Neural crest cell (in vitro differentiated cells): ENCODE measurements around the gene CRYGS. TPM values are rescaled to one million over a fixed set of nuclear protein-coding genes. Genes with fewer than 3 reads are reported as not detected.
"Not testable (repeated sequence)": the region's sequence is repeated elsewhere in the genome, so short reads cannot be mapped to it uniquely, and the experiment has no call there.

ENCODE experiments used
- DNase-seq: peaks from one replicate; pipeline ENCODE4 v3.0.0; 2021; ENCODE audit warnings: low read depth, mixed read lengths, low spot score
- H3K27ac Mint-ChIP-seq: one replicate; pipeline ENCODE4 v1.8.0; 2021; ENCODE audit warnings: mild to moderate bottlenecking, mixed read lengths; ENCODE audit not compliant: unreplicated experiment
- H3K27me3 Mint-ChIP-seq: 2 replicates; pipeline ENCODE4 v1.8.0; 2021; ENCODE audit warnings: low read depth, mild to moderate bottlenecking, mixed read lengths
- H3K36me3 Mint-ChIP-seq: 2 replicates; pipeline ENCODE4 v1.8.0; 2021; ENCODE audit warnings: low read depth, mild to moderate bottlenecking, mixed read lengths
- H3K4me1 Mint-ChIP-seq: 2 replicates; pipeline ENCODE4 v1.8.0; 2021; ENCODE audit warnings: mixed read lengths
- H3K4me3 Mint-ChIP-seq: one replicate; pipeline ENCODE4 v1.8.0; 2021; ENCODE audit warnings: mild to moderate bottlenecking, mixed read lengths
- H3K9me3 Mint-ChIP-seq: 2 replicates; pipeline ENCODE4 v1.8.0; 2021; ENCODE audit warnings: mixed read lengths
- total RNA-seq: library from RNA; stranded (reverse); gene quantifications from 2 replicates; pipeline ENCODE4 v1.2.1, GENCODE V29; 2021
- TF ChIP-seq, protein P1 (sequence below): fragments of 200-600 bp; sonication (generic); conservative IDR thresholded peaks from 2 replicates; pipeline ENCODE4 v1.5.0; 2021; ENCODE audit warnings: antibody characterized with exemption, mild to moderate bottlenecking

Gene CRYGS
- total RNA-seq, 1 donor from 2014 or later, result 4.7 TPM

DNA sequence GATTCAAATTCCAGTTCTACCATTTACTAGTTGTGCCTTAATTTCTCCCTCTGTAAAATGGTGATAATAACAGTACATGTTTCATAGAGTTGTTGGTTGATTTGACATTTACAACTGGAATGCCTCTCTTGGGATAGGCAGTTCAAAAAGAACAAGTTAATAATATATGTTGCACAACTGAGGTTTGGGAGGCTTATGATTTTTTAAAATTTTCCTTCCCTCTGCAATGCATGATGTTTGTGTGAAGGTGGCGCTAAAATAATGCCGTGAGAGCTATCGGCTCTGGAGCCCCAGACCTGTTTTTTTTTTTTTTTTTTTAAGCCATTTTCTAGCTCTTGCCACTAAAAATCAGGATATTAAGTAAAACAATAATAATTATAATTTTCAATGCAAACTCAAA, 44.9 kb upstream of the CRYGS start:
- Mint-ChIP-seq H3K4me1 (no peaks in the 10 kb centered on the region), H3K9me3 (no peaks in the 10 kb centered on the region), H3K27me3 (no peaks in the 10 kb centered on the region), H3K36me3 (no peaks in the 10 kb centered on the region), H3K4me3 (no peak overlapping the region), H3K27ac (no peak overlapping the region)
- TF ChIP-seq, protein P1, sequence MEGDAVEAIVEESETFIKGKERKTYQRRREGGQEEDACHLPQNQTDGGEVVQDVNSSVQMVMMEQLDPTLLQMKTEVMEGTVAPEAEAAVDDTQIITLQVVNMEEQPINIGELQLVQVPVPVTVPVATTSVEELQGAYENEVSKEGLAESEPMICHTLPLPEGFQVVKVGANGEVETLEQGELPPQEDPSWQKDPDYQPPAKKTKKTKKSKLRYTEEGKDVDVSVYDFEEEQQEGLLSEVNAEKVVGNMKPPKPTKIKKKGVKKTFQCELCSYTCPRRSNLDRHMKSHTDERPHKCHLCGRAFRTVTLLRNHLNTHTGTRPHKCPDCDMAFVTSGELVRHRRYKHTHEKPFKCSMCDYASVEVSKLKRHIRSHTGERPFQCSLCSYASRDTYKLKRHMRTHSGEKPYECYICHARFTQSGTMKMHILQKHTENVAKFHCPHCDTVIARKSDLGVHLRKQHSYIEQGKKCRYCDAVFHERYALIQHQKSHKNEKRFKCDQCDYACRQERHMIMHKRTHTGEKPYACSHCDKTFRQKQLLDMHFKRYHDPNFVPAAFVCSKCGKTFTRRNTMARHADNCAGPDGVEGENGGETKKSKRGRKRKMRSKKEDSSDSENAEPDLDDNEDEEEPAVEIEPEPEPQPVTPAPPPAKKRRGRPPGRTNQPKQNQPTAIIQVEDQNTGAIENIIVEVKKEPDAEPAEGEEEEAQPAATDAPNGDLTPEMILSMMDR, result peak; percentile 57
- DNase-seq, result no peak

GRCh38 chr3:186588632-186589031, 44.5 kb upstream of the CRYGS start:
- Mint-ChIP-seq H3K9me3 (no peaks in the 10 kb centered on the region), H3K36me3 (no peaks in the 10 kb centered on the region), H3K4me1 (no peaks in the 10 kb centered on the region), H3K27me3 (no peaks in the 10 kb centered on the region), H3K27ac (no peak overlapping the region), H3K4me3 (no peak overlapping the region)
- TF ChIP-seq, protein P1, result no peak
- no peak for DNase-seq

GRCh38 chr3:186587183-186587582, 43.0 kb upstream of the CRYGS start:
- Mint-ChIP-seq H3K4me3 (no peak overlapping the region), H3K36me3 (peaks cover 3% of the 10 kb centered on the region), H3K27me3 (no peaks in the 10 kb centered on the region), H3K27ac (no peak overlapping the region), H3K4me1 (no peaks in the 10 kb centered on the region), H3K9me3 (no peaks in the 10 kb centered on the region)
- no peak for DNase-seq
- TF ChIP-seq, protein P1, result no peak

GRCh38 chr3:186586245-186586644, 42.1 kb upstream of the CRYGS start:
- H3K27ac Mint-ChIP-seq, H3K27me3 Mint-ChIP-seq, DNase-seq, H3K36me3 Mint-ChIP-seq, H3K4me1 Mint-ChIP-seq, H3K9me3 Mint-ChIP-seq, H3K4me3 Mint-ChIP-seq: not testable (repeated sequence)

- Mint-ChIP-seq H3K4me1 (no peaks in the 10 kb centered on the region), H3K4me3 (no peak overlapping the region), H3K27me3 (no peaks in the 10 kb centered on the region), H3K27ac (no peak overlapping the region), H3K36me3 (peaks cover 5% of the 10 kb centered on the region), H3K9me3 (no peaks in the 10 kb centered on the region)
- DNase-seq, result no peak
- TF ChIP-seq, protein P1, result no peak
Observed at GRCh38 chr3:186583831-186584230, 39.7 kb upstream of the CRYGS start.

DNA sequence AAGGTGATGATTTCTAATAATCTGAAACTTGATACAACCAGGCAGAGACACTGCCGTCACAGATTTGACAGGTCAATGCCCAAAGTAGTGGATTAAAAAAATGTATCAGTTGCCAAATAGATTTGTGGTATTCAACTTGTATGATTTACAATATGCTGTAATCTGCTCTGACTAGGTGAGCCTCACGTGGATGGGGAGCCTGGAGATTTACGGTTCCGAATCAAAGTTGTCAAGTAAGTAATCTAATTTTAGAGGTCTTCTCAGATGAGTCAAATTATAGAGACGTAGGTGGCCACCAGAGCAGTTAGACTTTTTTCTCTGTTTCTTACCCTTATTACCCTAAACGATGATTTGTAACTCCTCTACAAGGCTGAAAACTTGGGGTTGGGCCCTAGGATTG, 38.4 kb upstream of the CRYGS start:
- DNase-seq, result no peak
- peaks cover 5% of the 10 kb centered on the region for H3K36me3 Mint-ChIP-seq
- no peaks in the 10 kb centered on the region for H3K9me3 Mint-ChIP-seq
- TF ChIP-seq, protein P1, result no peak
- no peaks in the 10 kb centered on the region for H3K4me1 Mint-ChIP-seq
- no peak overlapping the region for H3K27ac Mint-ChIP-seq
- no peaks in the 10 kb centered on the region for H3K27me3 Mint-ChIP-seq
- H3K4me3 Mint-ChIP-seq, result no peak overlapping the region
